Amygdala (tissue), 56 donors: ENCODE measurements around the gene MASP1.
"Not testable (repeated sequence)": the region's sequence is repeated elsewhere in the genome, so short reads cannot be mapped to it uniquely, and the experiment has no call there.

ENCODE experiments used
- DNase-seq, 56 donors: peaks; one replicate each; lab custom pipeline; 2025; lab: John Stamatoyannopoulos, UW

The MASP1 gene

DNA sequence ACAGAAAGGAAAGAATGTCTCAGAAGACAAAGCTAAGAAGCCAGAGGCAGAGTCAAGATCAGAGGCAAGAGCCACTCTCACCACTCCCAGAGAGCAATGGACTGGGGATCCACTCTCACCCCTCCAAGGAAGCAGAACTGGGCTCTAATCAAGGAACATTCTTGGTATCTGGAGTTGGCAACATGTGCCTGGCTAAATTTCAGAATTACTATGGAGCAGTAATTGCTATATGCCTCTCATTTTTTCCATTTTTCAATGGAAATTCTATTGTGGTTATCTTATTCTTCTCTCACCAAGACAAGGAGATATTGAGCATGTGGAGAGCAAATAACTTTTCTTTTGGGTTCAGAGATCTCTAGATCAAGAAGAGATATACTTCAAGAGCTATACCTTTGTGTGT lies 22.1 kb downstream of the MASP1 start:
- DNase-seq, result no peak

GRCh38 chr3:187267306-187267705 lies 24.2 kb downstream of the MASP1 start:
- DNase-seq, result no peak

- no peak for DNase-seq
These were observed 24.8 kb downstream of the MASP1 start for GRCh38 chr3:187266691-187267090.

DNA sequence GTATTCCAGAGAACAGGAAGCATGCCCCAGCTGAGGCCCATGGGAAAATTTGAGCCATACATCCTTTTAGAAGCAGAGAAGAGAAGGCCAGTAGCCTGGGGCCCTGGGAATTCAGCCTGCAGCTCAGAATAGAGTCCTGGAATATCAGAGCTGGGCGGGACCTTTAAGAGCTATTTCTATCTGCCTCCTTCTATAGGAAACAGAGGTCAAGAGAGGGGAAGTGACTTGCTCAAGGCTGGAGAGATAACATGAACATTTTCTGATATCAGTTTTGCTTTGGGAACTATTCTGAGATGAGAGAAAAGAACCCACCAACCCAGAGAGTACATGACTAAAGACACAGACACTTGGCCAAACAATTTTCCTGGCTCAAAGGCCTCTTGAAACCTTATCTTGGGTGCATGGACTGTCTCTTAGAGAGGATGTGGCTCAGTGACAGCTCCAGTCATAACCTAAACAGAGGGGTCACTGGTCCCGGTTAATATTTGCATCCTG lies 26.0 kb downstream of the MASP1 start:
- no peak for DNase-seq

GRCh38 chr3:187264911-187265310 lies 26.6 kb downstream of the MASP1 start:
- no peak for DNase-seq

- no peak for DNase-seq
These were observed 27.5 kb downstream of the MASP1 start for GRCh38 chr3:187264021-187264420.

DNA sequence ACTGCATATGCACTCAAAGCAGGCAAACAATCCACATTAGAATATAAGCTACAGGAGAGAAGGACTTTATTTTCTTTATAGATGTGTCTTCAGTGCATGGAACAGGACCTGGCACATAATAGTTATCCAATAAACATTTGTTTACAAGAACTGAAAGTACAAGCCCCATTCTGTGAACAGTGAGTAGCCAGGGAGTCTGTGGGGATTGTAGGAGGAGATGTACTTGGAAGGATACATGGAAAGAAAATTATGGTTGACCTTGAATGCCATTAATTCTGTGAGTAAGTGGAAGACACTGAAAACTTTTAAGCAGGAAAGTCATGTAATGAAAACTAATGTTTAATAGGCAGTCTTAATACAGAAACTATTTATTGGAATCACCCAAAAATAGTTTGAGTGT lies 28.3 kb downstream of the MASP1 start:
- DNase-seq, result no peak

DNA sequence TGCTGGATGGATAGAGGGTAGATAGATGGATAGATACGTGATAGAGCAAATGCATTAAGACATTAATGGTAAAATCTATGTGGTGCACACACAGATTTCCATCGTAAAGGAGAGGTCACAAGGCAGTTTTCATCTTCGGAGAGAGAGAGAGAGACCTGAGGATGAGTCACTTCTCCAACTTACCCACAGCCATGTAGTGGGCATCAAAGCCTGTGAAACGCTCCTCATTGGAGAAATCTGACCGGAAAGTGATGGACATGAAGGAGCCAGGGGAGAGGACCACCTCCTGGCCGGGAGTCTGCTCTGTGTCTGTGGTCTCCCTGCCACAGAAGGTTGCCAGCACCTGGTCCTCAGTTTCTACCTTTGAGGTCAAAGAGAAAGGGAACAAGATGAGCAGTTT lies 29.2 kb downstream of the MASP1 start:
- no peak for DNase-seq

DNA sequence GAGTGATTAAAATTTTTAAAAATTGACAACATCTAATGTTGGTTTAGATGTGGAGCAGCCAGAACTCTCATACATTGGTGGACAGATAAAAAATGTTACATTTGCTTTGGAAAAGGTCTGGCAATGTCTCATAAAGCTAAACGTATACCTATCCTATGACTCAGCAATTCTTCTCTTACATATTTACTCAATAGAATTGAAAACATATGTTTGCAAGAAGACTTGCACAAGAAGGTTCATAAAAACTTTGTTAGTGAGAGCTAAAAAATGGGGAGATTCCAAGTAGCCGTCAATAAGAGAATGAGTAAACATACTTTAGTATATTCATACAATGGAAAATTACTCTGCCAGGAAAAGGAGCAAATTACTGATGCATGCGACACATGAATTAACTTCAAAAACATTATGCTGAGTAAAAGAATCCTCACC lies 30.0 kb downstream of the MASP1 start:
- no peak for DNase-seq

DNA sequence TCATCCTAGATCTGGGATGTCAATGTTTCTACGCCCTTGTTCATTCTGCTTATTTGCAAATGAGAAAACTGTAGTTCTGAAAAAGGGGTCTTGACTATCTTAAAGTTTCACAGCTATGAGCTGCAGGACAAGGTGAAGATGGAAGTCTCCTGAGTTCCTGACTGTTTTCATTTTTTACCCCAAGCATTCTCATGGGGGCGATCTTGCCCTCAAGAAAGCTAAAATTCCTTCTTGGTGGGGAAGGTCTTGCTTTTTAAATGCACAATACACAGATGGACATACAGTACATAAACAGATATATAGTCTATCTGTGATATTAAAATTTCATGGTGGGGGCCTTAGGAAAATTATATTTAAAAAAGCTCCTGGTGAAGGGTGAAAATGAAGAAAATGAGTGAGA lies 32.4 kb downstream of the MASP1 start:
- no peak for DNase-seq

DNA sequence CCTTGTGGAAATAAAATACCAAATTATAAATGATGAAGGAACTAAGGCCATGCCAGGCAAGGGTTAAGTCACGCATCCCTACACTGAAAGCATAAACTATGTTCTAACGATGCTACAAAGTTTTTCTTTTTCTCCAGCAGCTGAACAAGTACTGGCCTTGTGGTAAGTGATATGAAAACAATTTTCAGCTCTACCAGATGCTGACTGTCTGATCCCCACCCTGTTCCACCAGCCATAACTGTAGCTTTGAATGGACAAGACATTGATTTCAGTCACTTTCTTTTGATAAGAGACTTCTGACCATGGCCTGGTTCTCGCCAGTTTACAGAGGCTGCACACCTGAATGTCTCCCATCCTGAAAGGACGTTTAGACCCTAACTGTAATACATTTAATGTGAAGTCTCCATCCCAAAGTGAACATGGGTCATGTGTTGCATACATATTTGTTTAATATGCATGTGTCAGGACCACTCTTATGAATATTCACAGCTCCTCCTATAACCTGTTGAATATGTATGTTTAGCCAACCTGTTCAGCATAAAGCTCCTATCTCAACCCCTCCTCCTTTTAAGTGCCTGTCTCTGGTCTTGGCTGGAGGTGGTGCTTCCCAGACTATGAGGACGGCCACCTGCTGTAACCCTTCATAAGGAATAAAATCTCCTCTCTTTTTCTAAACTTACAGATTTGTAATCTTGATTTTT lies 33.4 kb downstream of the MASP1 start:
- no peak for DNase-seq

- no peak for DNase-seq
These were observed 34.1 kb downstream of the MASP1 start for GRCh38 chr3:187257471-187257870.

GRCh38 chr3:187256051-187256616 lies 35.4 kb downstream of the MASP1 start:
- no peak for DNase-seq

DNA sequence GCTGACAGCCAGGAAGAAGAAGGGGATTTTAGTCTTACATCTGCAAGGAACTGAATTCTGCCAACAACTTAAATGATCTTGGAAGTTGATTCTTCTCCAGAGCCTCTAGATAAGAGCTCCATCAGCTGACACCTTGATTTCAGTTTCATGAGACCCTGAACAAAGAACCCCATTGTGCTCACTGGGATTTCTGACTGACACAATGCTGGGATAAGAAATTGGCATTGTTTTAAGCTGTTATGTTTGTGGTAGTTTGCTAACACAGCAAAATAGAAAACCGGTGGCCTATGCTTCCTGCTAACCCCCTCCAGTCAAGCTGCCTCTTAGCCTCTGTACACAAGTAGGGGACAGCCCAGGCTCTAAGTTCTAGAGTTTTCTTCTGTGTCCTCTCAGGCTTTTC lies 36.2 kb downstream of the MASP1 start:
- peak in 7 of 56 donors; percentile 7 to 57 (median 17) for DNase-seq

DNA sequence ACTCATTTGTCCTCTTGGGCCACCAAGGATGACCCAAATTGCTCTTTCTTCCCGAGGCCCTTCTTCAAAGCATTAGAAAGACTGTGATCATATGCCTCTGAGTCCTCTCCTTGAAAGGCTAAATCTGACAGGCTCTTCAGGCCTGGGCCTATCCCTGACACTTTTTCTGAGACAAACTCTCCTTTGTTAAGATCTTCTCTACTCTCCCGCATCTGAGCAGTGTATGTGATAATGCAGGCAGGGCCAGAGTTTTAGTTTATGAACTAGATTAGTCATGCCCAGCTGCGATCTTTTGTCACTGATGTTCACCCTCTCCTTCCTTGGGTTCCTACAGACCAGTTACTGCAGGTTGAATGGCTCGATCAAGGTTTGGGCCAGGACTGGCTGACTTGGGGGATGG lies 39.2 kb downstream of the MASP1 start:
- DNase-seq, result peak in 1 of 56 donors; percentile 10

GRCh38 chr3:187251599-187251998 lies 39.9 kb downstream of the MASP1 start:
- DNase-seq, result no peak

- no peak for DNase-seq
These were observed 44.1 kb downstream of the MASP1 start for GRCh38 chr3:187247398-187247797.

- DNase-seq, result no peak
These were observed 47.5 kb downstream of the MASP1 start for GRCh38 chr3:187243933-187244524.

DNA sequence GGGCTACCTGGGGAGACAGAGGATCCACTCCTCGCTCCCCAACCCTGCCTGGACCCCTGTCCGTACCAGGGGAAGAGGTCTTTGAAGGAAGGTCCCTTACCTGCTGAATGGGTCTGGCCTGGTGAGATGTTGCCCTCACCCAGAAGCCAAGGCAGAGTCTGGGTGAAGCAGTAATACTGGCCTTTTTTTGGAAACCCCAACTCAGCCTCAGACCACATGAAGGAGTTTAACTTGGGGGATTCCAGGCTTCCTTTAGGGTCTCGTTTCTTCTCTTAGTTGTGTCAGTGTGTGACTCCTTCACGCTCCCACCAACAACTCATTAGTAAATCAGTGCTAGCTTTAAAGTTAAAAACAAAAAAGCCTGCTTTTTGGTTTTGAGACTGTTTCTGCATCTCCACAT lies 48.6 kb downstream of the MASP1 start:
- DNase-seq, result no peak

- DNase-seq, result no peak
These were observed 49.1 kb downstream of the MASP1 start for GRCh38 chr3:187242435-187242834.

DNA sequence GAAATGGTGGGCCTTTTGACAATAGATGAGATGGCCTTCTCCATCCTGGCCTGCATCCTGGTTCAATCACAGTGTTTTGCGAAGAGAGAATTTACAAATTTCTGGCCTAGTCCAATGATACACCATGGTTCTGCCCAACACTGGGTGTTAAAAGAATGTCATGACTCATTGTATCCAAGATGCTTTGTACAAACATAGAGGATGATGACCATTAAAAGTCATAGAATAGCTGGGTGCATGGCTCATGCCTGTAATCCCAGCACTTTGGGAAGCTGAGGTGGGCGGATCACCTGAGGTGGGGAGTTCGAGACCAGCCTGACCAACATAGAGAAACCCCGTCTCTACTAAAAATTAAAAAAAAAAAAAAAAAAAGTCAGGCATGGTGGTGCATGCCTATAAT lies 52.7 kb downstream of the MASP1 start:
- not testable (repeated sequence) for DNase-seq

GRCh38 chr3:187238239-187238638 lies 53.3 kb downstream of the MASP1 start:
- DNase-seq, result no peak
